Heart left ventricle (tissue), 13 donors: ENCODE results near the gene TNFSF11.

Experiments used
- POLR2A ChIP-seq, 2 donors: fragments of 450-650 bp; IDR thresholded peaks; one replicate each; pipeline ENCODE4 v1.6.1; 2017; ENCODE audit warnings: antibody characterized with exemption in 2 of 2, mild to moderate bottlenecking in 2 of 2, moderate library complexity in 2 of 2
- TF ChIP-seq, protein P1 (sequence below), 12 donors: fragments of 200-600 bp; sonication (generic) in 4 of 12; IDR thresholded peaks; one replicate each; pipeline versions ENCODE4 v1.5.0 to v1.8.0; 2018 to 2022; ENCODE audit warnings: antibody characterized with exemption in 12 of 12, mild to moderate bottlenecking in 5 of 12
- donor health status: ischemic (EF 13 %, LVEDD 7.1; RV severe dilation, severe dysfunction).
- donor health status: DM: no; HTN: yes; CAD: no.
- donor health status: DM: no; HTN: no; CAD: no.
- donor health status: ischemic (EF 25% LVEDD 6.9; RV normal size, moderate dysfunction).
- donor health status: ischemic (EF 25% LVEDD 5.7; RV mildly dilated, moderate dysfunction).
- donor health status: ischemic (EF 35%, LVEDD 5.7; RV mildly dilated, moderate dysfunction).
- donor health status: nonischemic (EF 11% LVEDD 7.7; RV severe dilation, severe dysfunction).
- donor health status: DM: yes; HTN: yes; CAD: no.
- donor health status: PGD.
- donor health status: ischemic (EF 29% LVEDD 5.4; RV normal size, mild dysfunction).
- donor health status: nonischemic (EF 23%, LVEDD 6.1; RV moderate dilation, normal function).

DNA sequence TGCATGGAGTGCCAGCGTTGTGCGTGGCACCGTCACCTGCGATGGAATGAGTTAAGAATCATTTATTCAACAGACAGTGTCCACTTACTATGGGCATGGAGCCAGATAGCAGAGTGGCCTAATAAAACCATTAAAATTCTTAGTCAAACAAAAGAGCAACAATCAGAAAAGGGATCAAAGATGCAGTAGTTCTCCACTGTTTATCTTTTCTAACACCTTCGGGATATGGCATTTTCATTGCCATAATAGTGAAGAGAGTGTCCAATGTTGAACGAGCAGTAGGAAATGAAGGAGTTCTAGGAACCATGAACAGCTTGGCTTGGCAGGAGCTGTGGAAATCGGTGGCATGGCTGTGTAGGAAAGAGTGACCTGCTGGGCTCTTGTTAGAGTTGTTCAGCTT, 2.0 kb downstream of the TNFSF11 start:
- TF ChIP-seq, protein P1, sequence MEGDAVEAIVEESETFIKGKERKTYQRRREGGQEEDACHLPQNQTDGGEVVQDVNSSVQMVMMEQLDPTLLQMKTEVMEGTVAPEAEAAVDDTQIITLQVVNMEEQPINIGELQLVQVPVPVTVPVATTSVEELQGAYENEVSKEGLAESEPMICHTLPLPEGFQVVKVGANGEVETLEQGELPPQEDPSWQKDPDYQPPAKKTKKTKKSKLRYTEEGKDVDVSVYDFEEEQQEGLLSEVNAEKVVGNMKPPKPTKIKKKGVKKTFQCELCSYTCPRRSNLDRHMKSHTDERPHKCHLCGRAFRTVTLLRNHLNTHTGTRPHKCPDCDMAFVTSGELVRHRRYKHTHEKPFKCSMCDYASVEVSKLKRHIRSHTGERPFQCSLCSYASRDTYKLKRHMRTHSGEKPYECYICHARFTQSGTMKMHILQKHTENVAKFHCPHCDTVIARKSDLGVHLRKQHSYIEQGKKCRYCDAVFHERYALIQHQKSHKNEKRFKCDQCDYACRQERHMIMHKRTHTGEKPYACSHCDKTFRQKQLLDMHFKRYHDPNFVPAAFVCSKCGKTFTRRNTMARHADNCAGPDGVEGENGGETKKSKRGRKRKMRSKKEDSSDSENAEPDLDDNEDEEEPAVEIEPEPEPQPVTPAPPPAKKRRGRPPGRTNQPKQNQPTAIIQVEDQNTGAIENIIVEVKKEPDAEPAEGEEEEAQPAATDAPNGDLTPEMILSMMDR (IDR thresholded peaks at IDR 0.05): no peak
- TF ChIP-seq POLR2A (IDR thresholded peaks at IDR 0.05): no peak
